AG09319 (cell line): ENCODE data around the gene BBS9.

ENCODE experiments used
- DNase-seq: peaks from one replicate; pipeline ENCODE4 v3.0.0-alpha.2; 2010; ENCODE audit warnings: low read depth; ENCODE audit errors: extremely low read depth
- CTCF ChIP-seq: IDR thresholded peaks from 2 replicates; pipeline ENCODE4 v1.5.1; 2011; ENCODE audit warnings: low read depth, mild to moderate bottlenecking, inconsistent platforms, low read length, moderate library complexity

The BBS9 gene

DNA sequence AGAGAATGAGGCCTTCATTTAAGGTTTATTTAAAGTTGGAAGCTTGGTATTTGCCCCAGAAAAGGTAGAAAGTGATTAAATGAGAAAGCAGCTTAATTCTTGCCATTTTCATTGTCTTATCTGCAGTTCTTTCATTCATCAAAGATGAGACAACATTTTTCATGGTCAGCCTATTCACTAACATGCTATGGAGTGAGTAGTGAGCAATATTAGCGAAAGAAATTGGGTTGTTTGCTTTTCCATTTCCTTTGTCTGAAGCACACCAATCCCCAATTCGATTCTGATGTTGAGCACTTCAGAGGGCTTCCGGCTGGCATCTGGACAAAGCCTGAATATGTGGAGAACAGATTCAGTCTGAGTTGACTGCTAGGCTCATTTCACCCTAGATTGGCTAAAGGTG, 317.2 kb downstream of the BBS9 start:
- no peak for DNase-seq
- TF ChIP-seq CTCF, result no peak

DNA sequence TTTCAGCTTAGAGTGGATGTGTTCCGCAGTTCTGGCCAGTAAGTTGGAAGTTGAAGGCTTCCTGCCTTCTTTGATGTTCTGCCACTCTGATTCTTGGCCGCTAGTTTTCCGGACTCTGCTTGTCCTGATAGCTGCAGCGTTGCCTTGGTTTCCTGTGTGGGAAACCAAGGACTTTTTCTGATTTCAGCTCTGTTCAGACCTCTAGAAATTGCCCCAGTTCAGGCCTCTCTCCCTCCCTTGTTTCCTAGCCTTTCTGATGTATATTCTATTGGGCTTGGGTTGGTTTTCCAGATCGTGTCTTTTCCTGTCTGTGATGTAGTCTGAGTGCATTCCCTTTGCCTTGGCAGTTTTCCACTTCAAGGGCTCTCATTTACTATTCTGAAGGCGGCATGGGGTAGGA, 318.7 kb downstream of the BBS9 start:
- DNase-seq, result no peak
- no peak for TF ChIP-seq CTCF

DNA sequence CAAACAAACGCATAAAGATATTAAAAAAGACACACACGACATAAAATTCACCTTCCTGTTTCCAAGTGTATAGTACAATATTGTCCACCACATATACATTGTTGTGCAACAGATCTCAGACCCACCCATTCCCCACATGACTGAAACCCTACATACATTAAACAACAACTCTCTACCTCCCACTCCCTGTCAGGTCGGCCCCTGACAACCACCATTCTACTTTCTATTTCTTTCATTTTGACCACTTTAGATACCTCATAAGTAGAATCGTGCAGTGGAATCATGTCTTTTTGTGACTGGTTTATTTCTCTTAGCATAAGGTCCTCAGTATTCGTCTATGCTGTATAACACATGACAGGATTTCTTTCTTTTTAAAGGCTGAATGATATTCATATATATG, 320.5 kb downstream of the BBS9 start:
- no peak for TF ChIP-seq CTCF
- no peak for DNase-seq

GRCh38 chr7:33452805-33453502, 323.6 kb downstream of the BBS9 start:
- no peak for TF ChIP-seq CTCF
- no peak for DNase-seq

DNA sequence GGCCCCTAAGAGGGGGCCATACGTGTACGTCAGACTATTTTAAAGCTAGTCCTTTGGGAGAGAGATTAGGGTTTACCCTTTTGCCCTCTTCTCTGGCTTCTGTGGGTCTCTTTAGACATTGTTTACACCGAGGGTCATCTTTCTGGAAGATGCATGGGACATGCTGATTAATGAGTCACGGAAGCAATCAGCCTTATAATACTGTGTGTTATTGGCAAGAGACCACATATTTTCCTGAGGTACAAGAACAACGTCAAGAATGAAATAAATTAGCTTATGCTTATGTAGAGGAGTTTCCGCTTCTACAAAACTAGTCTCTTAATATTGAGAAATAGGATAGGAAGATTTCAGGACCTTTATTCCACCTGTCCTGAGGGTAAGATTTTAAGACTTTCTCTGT, 327.7 kb downstream of the BBS9 start:
- no peak for TF ChIP-seq CTCF
- no peak for DNase-seq

GRCh38 chr7:33458581-33458980, 329.2 kb downstream of the BBS9 start:
- no peak for DNase-seq
- TF ChIP-seq CTCF, result no peak

DNA sequence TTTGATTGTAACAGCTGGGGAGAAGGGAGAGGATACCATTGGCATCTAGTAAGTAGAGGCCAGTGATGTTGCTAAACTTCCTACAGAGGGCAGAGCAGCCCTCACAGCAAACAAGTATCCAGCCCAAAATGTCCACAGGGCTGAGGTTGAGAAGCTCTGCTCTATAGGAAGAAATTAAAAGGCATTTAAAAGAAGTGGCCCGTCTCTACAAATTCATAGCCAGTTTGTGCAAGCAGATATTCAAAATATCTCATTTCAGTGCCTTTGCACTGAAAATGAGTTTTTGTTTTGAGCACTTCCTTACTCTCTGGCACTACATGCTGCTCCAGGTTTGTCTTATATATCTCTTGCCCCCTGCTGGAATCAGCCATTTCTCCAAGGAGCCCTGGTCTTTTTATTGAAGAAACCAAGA, 330.0 kb downstream of the BBS9 start:
- peak; percentile 51 for TF ChIP-seq CTCF
- DNase-seq, result peak; percentile 18
